Fibroblast of peridontal ligament (primary cell): ENCODE results near the gene MEGF6.
A peak's percentile ranks its signal among the peaks of the same experiment; 100 is the strongest.

Source experiments
- DNase-seq: peaks from one replicate; pipeline ENCODE4 v3.0.0-alpha.2; 2010; ENCODE audit errors: extremely low read depth

The MEGF6 gene

GRCh38 chr1:3488432-3488831 is 122.9 kb downstream of the MEGF6 start:
- no peak for DNase-seq

GRCh38 chr1:3485016-3485415 is 126.3 kb downstream of the MEGF6 start:
- DNase-seq, result no peak

- peak; percentile 1 for DNase-seq
Measured at GRCh38 chr1:3483801-3484444, 127.4 kb downstream of the MEGF6 start.

GRCh38 chr1:3483380-3483779 is 127.9 kb downstream of the MEGF6 start:
- DNase-seq, result no peak

GRCh38 chr1:3482378-3482849 is 128.9 kb downstream of the MEGF6 start:
- no peak for DNase-seq

GRCh38 chr1:3481836-3482375 is 129.4 kb downstream of the MEGF6 start:
- DNase-seq, result no peak

- DNase-seq, result no peak
Measured at GRCh38 chr1:3481046-3481445, 130.3 kb downstream of the MEGF6 start.

GRCh38 chr1:3480369-3480719 is 131.0 kb downstream of the MEGF6 start:
- no peak for DNase-seq

GRCh38 chr1:3479511-3480368 is 131.6 kb downstream of the MEGF6 start:
- DNase-seq, result no peak

- DNase-seq, result no peak
Measured at GRCh38 chr1:3478187-3478586, 133.1 kb downstream of the MEGF6 start.

- DNase-seq, result peak; percentile 0
Measured at GRCh38 chr1:3477241-3477995, 133.9 kb downstream of the MEGF6 start.

- no peak for DNase-seq
Measured at GRCh38 chr1:3476666-3477065, 134.6 kb downstream of the MEGF6 start.

GRCh38 chr1:3475839-3476573 is 135.3 kb downstream of the MEGF6 start:
- no peak for DNase-seq

GRCh38 chr1:3474421-3474820 is 136.9 kb downstream of the MEGF6 start:
- DNase-seq, result no peak

- peak; percentile 0 for DNase-seq
Measured at GRCh38 chr1:3474016-3474415, 137.3 kb downstream of the MEGF6 start.

- peak; percentile 89 for DNase-seq
Measured at GRCh38 chr1:3473381-3473844, 137.9 kb downstream of the MEGF6 start.

GRCh38 chr1:3472906-3473305 is 138.4 kb downstream of the MEGF6 start:
- DNase-seq, result no peak

- DNase-seq, result no peak
Measured at GRCh38 chr1:3472088-3472850, 139.0 kb downstream of the MEGF6 start.

GRCh38 chr1:3471356-3472087 is 139.8 kb downstream of the MEGF6 start:
- DNase-seq, result peak; percentile 14
